CD4-positive, alpha-beta T cell (primary cell): ENCODE measurements around the gene TCF7L2. TPM values are rescaled to one million over a fixed set of nuclear protein-coding genes. Genes with fewer than 3 reads are reported as not detected.

Experiments used
- ATAC-seq: fragments of 200-7000 bp; cut with Tn5 transposase; one replicate; pipeline ENCODE4 v1.10.0; 2022; ENCODE audit warnings: mild to moderate bottlenecking; ENCODE audit not compliant: poor library complexity
- CTCF ChIA-PET: fragments of 350-600 bp; sonication (Branson Sonifier 250); formaldehyde crosslinking; loops from one replicate; lab custom pipeline; 2021; ENCODE audit warnings: antibody characterized with exemption, inconsistent platforms; lab: Charles Lee
- POLR2A ChIA-PET: fragments of 350-600 bp; sonication (Branson Sonifier 250); formaldehyde crosslinking; loops from one replicate; lab custom pipeline; 2021; ENCODE audit warnings: antibody characterized with exemption, inconsistent platforms; lab: Charles Lee
- DNase-seq, 14 experiments: peaks; one replicate each; pipeline ENCODE4 v3.0.0-alpha.2; 2013 to 2020; ENCODE audit warnings: mixed read lengths in 2 of 14
- H3K27ac ChIP-seq, 2 donors: one replicate each; pipeline versions ENCODE4 v1.5.1 to v1.7.0; 2013; ENCODE audit warnings: low read length in 2 of 2, low read depth in 1 of 2, mild to moderate bottlenecking in 1 of 2
- H3K27me3 ChIP-seq, 2 experiments: 1 replicate in 1 of 2; 2 replicates in 1 of 2; pipeline versions ENCODE4 v1.6.1 to v1.7.0; 2013; ENCODE audit warnings: low read length in 2 of 2, control low read depth in 1 of 2, mild to moderate bottlenecking in 1 of 2, moderate library complexity in 1 of 2; ENCODE audit not compliant: insufficient read depth in 2 of 2, control insufficient read depth in 1 of 2
- H3K36me3 ChIP-seq: one replicate; pipeline ENCODE4 v1.6.1; 2013; ENCODE audit warnings: low read length, control low read depth; ENCODE audit not compliant: insufficient read depth
- H3K4me1 ChIP-seq: one replicate; pipeline ENCODE4 v1.6.1; 2013; ENCODE audit warnings: low read length, control low read depth; ENCODE audit not compliant: insufficient read depth
- H3K4me3 ChIP-seq: one replicate; pipeline ENCODE4 v1.5.1; 2013; ENCODE audit warnings: mild to moderate bottlenecking, low read length, moderate library complexity
- H3K9me3 ChIP-seq, 2 experiments: 1 replicate in 1 of 2; 2 replicates in 1 of 2; pipeline versions ENCODE4 v1.6.1 to v1.7.0; 2013; ENCODE audit warnings: low read length in 2 of 2, mild to moderate bottlenecking in 2 of 2, control low read depth in 1 of 2, moderate library complexity in 1 of 2; ENCODE audit not compliant: control insufficient read depth in 1 of 2, insufficient read depth in 1 of 2
- H3K27ac Mint-ChIP-seq: one replicate; pipeline ENCODE4 v1.8.0; 2020; ENCODE audit warnings: mixed read lengths
- H3K27me3 Mint-ChIP-seq: one replicate; pipeline ENCODE4 v1.8.0; 2021; ENCODE audit warnings: mixed read lengths
- H3K36me3 Mint-ChIP-seq: one replicate; pipeline ENCODE4 v1.8.0; 2021; ENCODE audit warnings: low read depth, mixed read lengths
- H3K4me1 Mint-ChIP-seq: one replicate; pipeline ENCODE4 v1.8.0; 2021; ENCODE audit warnings: low read depth, mixed read lengths
- H3K4me3 Mint-ChIP-seq: one replicate; pipeline ENCODE4 v1.8.0; 2020; ENCODE audit warnings: mild to moderate bottlenecking, mixed read lengths
- H3K9me3 Mint-ChIP-seq: one replicate; pipeline ENCODE4 v1.8.0; 2020; ENCODE audit warnings: mixed read lengths
- intact Hi-C, 2 experiments: fragments of 100-400 bp; cut with DNase I in 1 of 2; cut with micrococcal nuclease in 1 of 2; formaldehyde crosslinking; loops; one replicate each; pipeline versions ENCODE4 v1.15.1 to v1.9.0; 2023 to 2025; cut with DNase I, micrococcal nuclease
- total RNA-seq, 174 experiments: library from RNA in 2 of 174; stranded (reverse) in 2 of 174; gene quantifications; one replicate each; pipeline ENCODE4 v1.2.3 and lab custom pipeline; 2021 to 2026
- TF ChIP-seq, protein P1 (sequence below): fragments of 200-600 bp; IDR thresholded peaks from one replicate; pipeline ENCODE4 v1.8.0; 2022; ENCODE audit warnings: antibody characterized with exemption, mild to moderate bottlenecking

TCF7L2 gene
- total RNA-seq, 2 experiments from 2014 or later: 4.2 to 4.4 TPM

- Histone ChIP-seq H3K36me3 (no peaks in the 10 kb centered on the region), H3K4me1 (no peaks in the 10 kb centered on the region), H3K4me3 (no peak overlapping the region), H3K9me3 (no peaks in the 10 kb centered on the region), H3K27me3 (no peaks in the 10 kb centered on the region), H3K27ac (no peak overlapping the region)
- ChIA-PET POLR2A (no interaction called here), CTCF (no interaction called here)
- Mint-ChIP-seq H3K36me3 (no peaks in the 10 kb centered on the region), H3K27me3 (no peaks in the 10 kb centered on the region), H3K9me3 (no peaks in the 10 kb centered on the region), H3K4me3 (no peak overlapping the region), H3K27ac (no peak overlapping the region), H3K4me1 (no peaks in the 10 kb centered on the region)
- no peak for DNase-seq
- ATAC-seq: no peak
- intact Hi-C loops: no loop called here
- TF ChIP-seq, protein P1, sequence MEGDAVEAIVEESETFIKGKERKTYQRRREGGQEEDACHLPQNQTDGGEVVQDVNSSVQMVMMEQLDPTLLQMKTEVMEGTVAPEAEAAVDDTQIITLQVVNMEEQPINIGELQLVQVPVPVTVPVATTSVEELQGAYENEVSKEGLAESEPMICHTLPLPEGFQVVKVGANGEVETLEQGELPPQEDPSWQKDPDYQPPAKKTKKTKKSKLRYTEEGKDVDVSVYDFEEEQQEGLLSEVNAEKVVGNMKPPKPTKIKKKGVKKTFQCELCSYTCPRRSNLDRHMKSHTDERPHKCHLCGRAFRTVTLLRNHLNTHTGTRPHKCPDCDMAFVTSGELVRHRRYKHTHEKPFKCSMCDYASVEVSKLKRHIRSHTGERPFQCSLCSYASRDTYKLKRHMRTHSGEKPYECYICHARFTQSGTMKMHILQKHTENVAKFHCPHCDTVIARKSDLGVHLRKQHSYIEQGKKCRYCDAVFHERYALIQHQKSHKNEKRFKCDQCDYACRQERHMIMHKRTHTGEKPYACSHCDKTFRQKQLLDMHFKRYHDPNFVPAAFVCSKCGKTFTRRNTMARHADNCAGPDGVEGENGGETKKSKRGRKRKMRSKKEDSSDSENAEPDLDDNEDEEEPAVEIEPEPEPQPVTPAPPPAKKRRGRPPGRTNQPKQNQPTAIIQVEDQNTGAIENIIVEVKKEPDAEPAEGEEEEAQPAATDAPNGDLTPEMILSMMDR: no peak
These were observed 212.9 kb downstream of the TCF7L2 start for GRCh38 chr10:113162960-113163359.

GRCh38 chr10:113165673-113166072 lies 215.6 kb downstream of the TCF7L2 start:
- intact Hi-C loops: no loop called here
- no peak overlapping the region for H3K4me3 ChIP-seq
- H3K27me3 Mint-ChIP-seq: no peaks in the 10 kb centered on the region
- no peaks in the 10 kb centered on the region for H3K4me1 Mint-ChIP-seq
- H3K4me1 ChIP-seq: no peaks in the 10 kb centered on the region
- no peak overlapping the region for H3K4me3 Mint-ChIP-seq
- H3K9me3 Mint-ChIP-seq: no peaks in the 10 kb centered on the region
- ChIA-PET POLR2A (no interaction called here), CTCF (no interaction called here)
- H3K27me3 ChIP-seq: no peaks in the 10 kb centered on the region
- no peaks in the 10 kb centered on the region for H3K36me3 Mint-ChIP-seq
- no peaks in the 10 kb centered on the region for H3K9me3 ChIP-seq
- no peaks in the 10 kb centered on the region for H3K36me3 ChIP-seq
- TF ChIP-seq, protein P1: no peak
- no peak for DNase-seq
- no peak overlapping the region for H3K27ac Mint-ChIP-seq
- H3K27ac ChIP-seq: no peak overlapping the region
- no peak for ATAC-seq

- TF ChIP-seq, protein P1: no peak
- no peak overlapping the region for H3K27ac Mint-ChIP-seq
- H3K27me3 ChIP-seq: no peaks in the 10 kb centered on the region
- no peaks in the 10 kb centered on the region for H3K4me1 ChIP-seq
- H3K4me3 ChIP-seq: no peak overlapping the region
- intact Hi-C loops: no loop called here
- no peaks in the 10 kb centered on the region for H3K9me3 ChIP-seq
- H3K36me3 Mint-ChIP-seq: no peaks in the 10 kb centered on the region
- H3K4me1 Mint-ChIP-seq: no peaks in the 10 kb centered on the region
- no peak overlapping the region for H3K27ac ChIP-seq
- no peaks in the 10 kb centered on the region for H3K9me3 Mint-ChIP-seq
- POLR2A ChIA-PET: no interaction called here
- CTCF ChIA-PET: no interaction called here
- ATAC-seq: no peak
- H3K27me3 Mint-ChIP-seq: no peaks in the 10 kb centered on the region
- no peaks in the 10 kb centered on the region for H3K36me3 ChIP-seq
- no peak overlapping the region for H3K4me3 Mint-ChIP-seq
- no peak for DNase-seq
These were observed 217.7 kb downstream of the TCF7L2 start for GRCh38 chr10:113167702-113168101.
